Fibroblast of lung (primary cell): ENCODE results near the gene SLC24A3.

Source experiments
- CTCF ChIP-seq, 2 donors: IDR thresholded peaks in 1 of 2; conservative IDR thresholded peaks in 1 of 2; 1 replicate in 1 of 2; 2 replicates in 1 of 2; pipeline ENCODE4 v1.5.1; 2011 to 2012; ENCODE audit warnings: low read length in 2 of 2, control low read depth in 1 of 2, inconsistent platforms in 1 of 2, low read depth in 1 of 2, mild to moderate bottlenecking in 1 of 2
- EZH2 ChIP-seq: IDR thresholded peaks from 2 replicates; pipeline ENCODE4 v1.5.1; 2012; ENCODE audit warnings: low read length, control low read depth, mild to moderate bottlenecking; ENCODE audit errors: missing control alignments

DNA sequence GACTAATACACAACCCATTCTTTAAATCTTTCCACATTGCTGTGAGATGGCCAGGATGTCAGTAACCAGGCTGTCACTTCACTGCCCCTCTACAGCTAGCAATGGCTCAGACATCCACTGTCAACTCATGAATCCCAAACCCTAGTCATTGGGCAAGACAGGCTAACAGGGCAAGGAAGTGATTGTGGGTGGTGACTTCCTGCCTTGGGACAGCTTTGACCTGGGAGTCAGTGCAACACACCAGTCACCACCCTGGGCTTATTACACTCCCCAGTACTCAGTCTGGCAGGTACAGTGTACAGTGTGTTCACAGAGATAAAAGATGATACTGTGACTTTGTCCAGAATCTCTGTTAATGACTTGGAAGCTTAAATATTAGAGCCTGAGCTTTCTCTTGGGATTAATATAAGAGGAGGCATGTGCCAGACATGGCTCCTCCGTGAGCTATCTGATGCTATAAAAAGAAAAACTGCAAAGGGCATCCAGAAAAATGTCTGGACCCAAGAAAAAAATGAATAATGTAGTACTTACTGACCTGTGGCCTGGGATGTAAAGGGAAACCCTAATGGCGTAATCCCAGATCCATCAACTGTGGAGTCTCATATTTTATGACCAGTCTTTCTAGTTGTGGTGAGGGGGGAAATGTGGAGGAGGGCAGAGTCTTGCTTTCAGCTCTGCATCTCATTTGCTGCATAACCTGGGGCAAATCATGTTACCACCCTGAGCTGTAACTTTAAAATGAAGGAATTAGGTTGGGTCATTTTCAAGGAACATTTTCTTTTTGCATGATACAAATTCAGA is 244.4 kb downstream of the SLC24A3 start:
- no peak for TF ChIP-seq CTCF (conservative IDR thresholded peaks at IDR 0.05 in 1 of 2, IDR thresholded peaks at IDR 0.05 in 1 of 2; ENCODE audit: low read depth in 1 of 2, low read length in 2 of 2)
- TF ChIP-seq EZH2: no peak
